ENCODE data around the gene AGPAT1. TPM values are rescaled to one million over a fixed set of nuclear protein-coding genes. Genes with fewer than 3 reads are reported as not detected.

Gene AGPAT1
- polyA plus RNA-seq, 1 of the 3 experiments (the other 2 are of a cell fraction) = 118 TPM

GRCh38 chr6:32210191-32210601 is 34.3 kb upstream of the AGPAT1 start:
- Histone ChIP-seq H3K4me3 (ENCODE audit: low read depth in 2 of 2, low read length in 1 of 2) (no peak overlapping the region), H3K36me3 (replicated peaks in 1 of 2; ENCODE audit: control insufficient read depth in 1 of 2, insufficient read depth in 2 of 2, low read length in 1 of 2) (no peaks in the 10 kb centered on the region), H3K4me2 (no peak overlapping the region), H3K9me3 (no peaks in the 10 kb centered on the region), H4K20me1 (ENCODE audit: insufficient read depth) (no peaks in the 10 kb centered on the region), H3K9ac (no peak overlapping the region), H3K27me3 (ENCODE audit: insufficient read depth) (peaks cover 53% of the 10 kb centered on the region), H2AFZ (ENCODE audit: low read depth) (no peak overlapping the region), H3F3A (replicated peaks; ENCODE audit: insufficient read depth) (no peaks in the 10 kb centered on the region), H3K79me2 (ENCODE audit: insufficient read depth) (no peaks in the 10 kb centered on the region), H3K27ac (ENCODE audit: low read depth in 2 of 2, low read length in 1 of 2) (no peak overlapping the region), H3K9me2 (no peaks in the 10 kb centered on the region), H3K4me1 (ENCODE audit: control insufficient read depth in 1 of 2, insufficient read depth in 2 of 2, low read depth in 1 of 2, low read length in 1 of 2) (no peaks in the 10 kb centered on the region)
- DNase-seq = no peak
- ChIA-PET CTCF (no interaction called here), POLR2A (no interaction called here)
- TF ChIP-seq GATA2 (CRISPR knock-in tag; IDR thresholded peaks at IDR 0.05) = no peak
- TF ChIP-seq GABPA (IDR thresholded peaks at IDR 0.05; ENCODE audit: low read depth) = no peak
- no peak for TF ChIP-seq RCOR1 (IDR thresholded peaks at IDR 0.05; ENCODE audit: low read length)
- TF ChIP-seq RAD21 (IDR thresholded peaks at IDR 0.05; ENCODE audit: low read length) = no peak
- TF ChIP-seq, protein P1, sequence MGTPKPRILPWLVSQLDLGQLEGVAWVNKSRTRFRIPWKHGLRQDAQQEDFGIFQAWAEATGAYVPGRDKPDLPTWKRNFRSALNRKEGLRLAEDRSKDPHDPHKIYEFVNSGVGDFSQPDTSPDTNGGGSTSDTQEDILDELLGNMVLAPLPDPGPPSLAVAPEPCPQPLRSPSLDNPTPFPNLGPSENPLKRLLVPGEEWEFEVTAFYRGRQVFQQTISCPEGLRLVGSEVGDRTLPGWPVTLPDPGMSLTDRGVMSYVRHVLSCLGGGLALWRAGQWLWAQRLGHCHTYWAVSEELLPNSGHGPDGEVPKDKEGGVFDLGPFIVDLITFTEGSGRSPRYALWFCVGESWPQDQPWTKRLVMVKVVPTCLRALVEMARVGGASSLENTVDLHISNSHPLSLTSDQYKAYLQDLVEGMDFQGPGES (IDR thresholded peaks at IDR 0.05; ENCODE audit: low read depth, low read length) = no peak
- no peak for TF ChIP-seq TEAD4 (IDR thresholded peaks at IDR 0.05; ENCODE audit: borderline replicate concordance, insufficient read depth)
- no peak for TF ChIP-seq RXRA (IDR thresholded peaks at IDR 0.05; ENCODE audit: borderline replicate concordance, low read depth)
- TF ChIP-seq TAF1 (IDR thresholded peaks at IDR 0.05; ENCODE audit: borderline replicate concordance, low read depth, low read length) = no peak
- no peak for TF ChIP-seq MXI1 (IDR thresholded peaks at IDR 0.05; ENCODE audit: low read depth, low read length)
- no peak for TF ChIP-seq PBX3 (IDR thresholded peaks at IDR 0.05)
- TF ChIP-seq ELF1 (IDR thresholded peaks at IDR 0.05) = no peak
- no peak for TF ChIP-seq USF1 (IDR thresholded peaks at IDR 0.05; ENCODE audit: borderline replicate concordance, low read depth)
- TF ChIP-seq SMC3 (IDR thresholded peaks at IDR 0.05; ENCODE audit: low read depth, low read length) = no peak
- WGBS (ENCODE audit: low lambda C conversion rate) = 59% methylated on average over 5 of the region's 5 CpGs

- Histone ChIP-seq H3F3A (replicated peaks; ENCODE audit: insufficient read depth) (no peaks in the 10 kb centered on the region), H3K9ac (no peak overlapping the region), H3K9me3 (no peaks in the 10 kb centered on the region), H4K20me1 (ENCODE audit: insufficient read depth) (no peaks in the 10 kb centered on the region), H2AFZ (ENCODE audit: low read depth) (no peak overlapping the region), H3K4me1 (ENCODE audit: control insufficient read depth in 1 of 2, insufficient read depth in 2 of 2, low read depth in 1 of 2, low read length in 1 of 2) (no peaks in the 10 kb centered on the region), H3K27me3 (ENCODE audit: insufficient read depth) (peaks cover 46% of the 10 kb centered on the region), H3K4me2 (no peak overlapping the region), H3K9me2 (no peaks in the 10 kb centered on the region), H3K36me3 (replicated peaks in 1 of 2; ENCODE audit: control insufficient read depth in 1 of 2, insufficient read depth in 2 of 2, low read length in 1 of 2) (no peaks in the 10 kb centered on the region), H3K27ac (ENCODE audit: low read depth in 2 of 2, low read length in 1 of 2) (no peak overlapping the region), H3K79me2 (ENCODE audit: insufficient read depth) (no peaks in the 10 kb centered on the region), H3K4me3 (ENCODE audit: low read depth in 2 of 2, low read length in 1 of 2) (no peak overlapping the region)
- WGBS (ENCODE audit: low lambda C conversion rate) = 3% methylated on average over 1 of the region's 1 CpG
- ChIA-PET POLR2A (no interaction called here), CTCF (interaction anchor here (1.6 kb wide), 1 partner anchor 36 kb away, joined by 5 read pairs; no protein-coding TSS in a partner anchor)
- TF ChIP-seq RCOR1 (IDR thresholded peaks at IDR 0.05; ENCODE audit: low read length) = no peak
- no peak for TF ChIP-seq FOSL2 (IDR thresholded peaks at IDR 0.05; ENCODE audit: borderline replicate concordance, low read depth)
- no peak for TF ChIP-seq NRF1 (IDR thresholded peaks at IDR 0.05; ENCODE audit: low read depth, low read length)
- TF ChIP-seq MEF2A (IDR thresholded peaks at IDR 0.05; ENCODE audit: borderline replicate concordance, low read depth) = no peak
- no peak for TF ChIP-seq RAD21 (IDR thresholded peaks at IDR 0.05; ENCODE audit: low read length)
- no peak for TF ChIP-seq FOXJ3 (CRISPR knock-in tag; IDR thresholded peaks at IDR 0.05)
- TF ChIP-seq MXI1 (IDR thresholded peaks at IDR 0.05; ENCODE audit: low read depth, low read length) = no peak
- TF ChIP-seq GATA2 (CRISPR knock-in tag; IDR thresholded peaks at IDR 0.05) = no peak
- no peak for TF ChIP-seq ELF1 (IDR thresholded peaks at IDR 0.05)
- no peak for TF ChIP-seq GABPA (IDR thresholded peaks at IDR 0.05; ENCODE audit: low read depth)
- TF ChIP-seq, protein P2, sequence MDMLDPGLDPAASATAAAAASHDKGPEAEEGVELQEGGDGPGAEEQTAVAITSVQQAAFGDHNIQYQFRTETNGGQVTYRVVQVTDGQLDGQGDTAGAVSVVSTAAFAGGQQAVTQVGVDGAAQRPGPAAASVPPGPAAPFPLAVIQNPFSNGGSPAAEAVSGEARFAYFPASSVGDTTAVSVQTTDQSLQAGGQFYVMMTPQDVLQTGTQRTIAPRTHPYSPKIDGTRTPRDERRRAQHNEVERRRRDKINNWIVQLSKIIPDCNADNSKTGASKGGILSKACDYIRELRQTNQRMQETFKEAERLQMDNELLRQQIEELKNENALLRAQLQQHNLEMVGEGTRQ (IDR thresholded peaks at IDR 0.05; ENCODE audit: borderline replicate concordance, low read depth, low read length) = no peak
- TF ChIP-seq SIN3A (IDR thresholded peaks at IDR 0.05; ENCODE audit: borderline replicate concordance, low read depth, low read length) = no peak
- no peak for TF ChIP-seq NFIC (IDR thresholded peaks at IDR 0.05; ENCODE audit: borderline replicate concordance)
- no peak for DNase-seq
Observed at GRCh38 chr6:32208996-32209395, 33.1 kb upstream of the AGPAT1 start.

All from SK-N-SH (cell line).